C4-2B (cell line): Measurements from ENCODE around the gene LATS1.
A peak's percentile ranks its signal among the peaks of the same experiment; 100 is the strongest.

Experiments used
- H3K27ac ChIP-seq: fragments of 450-650 bp; 2 replicates; pipeline ENCODE4 v1.5.1; 2017
- CTCF ChIP-seq: fragments of 450-650 bp; conservative IDR thresholded peaks from 2 replicates; pipeline ENCODE4 v1.5.1; 2017; ENCODE audit warnings: mild to moderate bottlenecking
- ZFX ChIP-seq: fragments of 450-650 bp; IDR thresholded peaks from 2 replicates; pipeline ENCODE4 v1.6.1; 2017

Gene LATS1

GRCh38 chr6:149717588-149718458 is at the start of gene LATS1:
LATS1 (minus strand) TSS chr6:149718101; CDS start chr6:149702126, 15,975 bp downstream.
- H3K27ac ChIP-seq = peak within 1 kb of the TSS; percentile 94
- TF ChIP-seq CTCF = no peak
- TF ChIP-seq ZFX = peak; percentile 74

GRCh38 chr6:149766156-149766769 is 48.4 kb upstream of the LATS1 start:
- TF ChIP-seq CTCF = no peak
- TF ChIP-seq ZFX = no peak
- H3K27ac ChIP-seq = no peak overlapping the region

GRCh38 chr6:149763866-149764265 is 46.0 kb upstream of the LATS1 start:
- H3K27ac ChIP-seq = no peak overlapping the region
- TF ChIP-seq ZFX (no peak), CTCF (no peak)

- TF ChIP-seq CTCF (no peak), ZFX (no peak)
- H3K27ac ChIP-seq = no peak overlapping the region
These were observed 43.5 kb upstream of the LATS1 start for GRCh38 chr6:149761438-149761837.

GRCh38 chr6:149756261-149756636 is 38.3 kb upstream of the LATS1 start:
- TF ChIP-seq ZFX (no peak), CTCF (no peak)

GRCh38 chr6:149755300-149756260 is 37.7 kb upstream of the LATS1 start:
- TF ChIP-seq ZFX (no peak), CTCF (no peak)

More at GRCh38 chr6:149756261-149756636, 38.3 kb upstream of the LATS1 start:
- H3K27ac ChIP-seq = no peak overlapping the region

More at GRCh38 chr6:149755300-149756260, 37.7 kb upstream of the LATS1 start:
- H3K27ac ChIP-seq = no peak overlapping the region
